Neural cell (in vitro differentiated cells): ENCODE data around the gene TAF11L8. TPM values are rescaled to one million over a fixed set of nuclear protein-coding genes. Genes with fewer than 3 reads are reported as not detected.

Experiments used
- H2AFZ ChIP-seq: fragments of 200-600, 300-800 bp; sonication (generic), shearing (Covaris generic); 2 replicates; pipeline ENCODE4 v1.6.0; 2014; ENCODE audit warnings: low read depth, mild to moderate bottlenecking, antibody characterized with exemption, low read length, moderate library complexity
- H3F3A ChIP-seq: fragments of 200-600 bp; shearing (Covaris generic); 2 replicates; pipeline ENCODE4 v1.6.1; 2016; ENCODE audit warnings: mild to moderate bottlenecking, moderate library complexity, mixed read lengths, antibody characterized with exemption, low read length; ENCODE audit not compliant: insufficient read depth, poor library complexity, severe bottlenecking
- H3K27ac ChIP-seq: fragments of 200-600, 300-800 bp; sonication (generic), shearing (Covaris generic); 2 replicates; pipeline ENCODE4 v1.5.1; 2014; ENCODE audit warnings: mild to moderate bottlenecking, low read length, moderate library complexity
- H3K27me3 ChIP-seq: fragments of 300-800, 200-600 bp; sonication (generic), shearing (Covaris generic); 2 replicates; pipeline ENCODE4 v1.6.0; 2014; ENCODE audit warnings: mild to moderate bottlenecking, low read depth, low read length, moderate library complexity; ENCODE audit not compliant: insufficient read depth
- H3K36me3 ChIP-seq: fragments of 300-800, 200-600 bp; sonication (generic), shearing (Covaris generic); 2 replicates; pipeline ENCODE4 v1.5.1; 2014; ENCODE audit warnings: mild to moderate bottlenecking, antibody characterized with exemption, low read length, moderate library complexity; ENCODE audit not compliant: insufficient read depth
- H3K4me2 ChIP-seq: fragments of 300-800, 200-600 bp; sonication (generic), shearing (Covaris generic); 2 replicates; pipeline ENCODE4 v1.6.0; 2014; ENCODE audit warnings: mild to moderate bottlenecking, low read length
- H3K4me3 ChIP-seq: fragments of 300-800, 200-600 bp; sonication (generic), shearing (Covaris generic); 2 replicates; pipeline ENCODE4 v1.5.1; 2014; ENCODE audit warnings: mild to moderate bottlenecking, low read length, moderate library complexity
- H3K79me2 ChIP-seq: fragments of 200-600 bp; shearing (Covaris generic); replicated peaks from 2 replicates; pipeline ENCODE4 v1.6.0; 2014; ENCODE audit warnings: mild to moderate bottlenecking, low read length, moderate library complexity; ENCODE audit not compliant: insufficient read depth
- H3K9ac ChIP-seq: fragments of 300-800, 200-600 bp; sonication (generic), shearing (Covaris generic); 2 replicates; pipeline ENCODE4 v1.6.1; 2016; ENCODE audit warnings: mild to moderate bottlenecking, low read length, mixed read lengths
- H3K9me2 ChIP-seq: fragments of 200-600 bp; shearing (Covaris generic); 2 replicates; pipeline ENCODE4 v1.6.1; 2016; ENCODE audit warnings: mild to moderate bottlenecking, low read length, mixed read lengths; ENCODE audit not compliant: insufficient read depth
- H3K9me3 ChIP-seq: fragments of 200-600, 300-800 bp; sonication (generic), shearing (Covaris generic); 2 replicates; pipeline ENCODE4 v1.6.1; 2016; ENCODE audit warnings: mild to moderate bottlenecking, mixed run types, low read length, moderate library complexity, mixed read lengths
- H4K20me1 ChIP-seq: fragments of 200-600 bp; shearing (Covaris generic); 2 replicates; pipeline ENCODE4 v1.6.1; 2016; ENCODE audit warnings: mild to moderate bottlenecking, mixed run types; ENCODE audit not compliant: insufficient read depth
- EP300 ChIP-seq: fragments of 450-650 bp; conservative IDR thresholded peaks from 2 replicates; pipeline ENCODE4 v1.6.1; 2014; ENCODE audit warnings: antibody characterized with exemption, mild to moderate bottlenecking, moderate library complexity; ENCODE audit not compliant: poor library complexity, severe bottlenecking
- EZH2 ChIP-seq: fragments of 200-600, 300-800 bp; shearing (Covaris generic), sonication (generic); IDR thresholded peaks from 2 replicates; pipeline ENCODE4 v1.6.1; 2014; ENCODE audit warnings: antibody characterized with exemption, low read length, borderline replicate concordance, mild to moderate bottlenecking; ENCODE audit not compliant: insufficient read depth, poor library complexity, severe bottlenecking
- MXI1 ChIP-seq: fragments of 450-650 bp; conservative IDR thresholded peaks from 2 replicates; pipeline ENCODE4 v1.6.1; 2014; ENCODE audit warnings: antibody characterized with exemption, mild to moderate bottlenecking; ENCODE audit not compliant: poor library complexity, severe bottlenecking
- POLR2AphosphoS5 ChIP-seq: IDR thresholded peaks from 2 replicates; pipeline ENCODE4 v1.6.1; 2012
- RAD21 ChIP-seq: fragments of 450-650 bp; conservative IDR thresholded peaks from 2 replicates; pipeline ENCODE4 v1.6.1; 2014; ENCODE audit warnings: antibody characterized with exemption, mild to moderate bottlenecking, moderate library complexity
- SMC3 ChIP-seq: fragments of 450-650 bp; conservative IDR thresholded peaks from 2 replicates; pipeline ENCODE4 v1.6.1; 2014; ENCODE audit warnings: antibody characterized with exemption, mild to moderate bottlenecking, moderate library complexity; ENCODE audit not compliant: poor library complexity
- TAF1 ChIP-seq: IDR thresholded peaks from 2 replicates; pipeline ENCODE4 v1.6.1; 2012; ENCODE audit warnings: low read depth
- polyA plus RNA-seq: library from polyadenylated mRNA; depleted of rRNA; stranded (reverse); fragments of >200 nt; gene quantifications from 2 replicates; pipeline ENCODE4 v1.2.3, GENCODE V29; 2014
- TF ChIP-seq, protein P1 (sequence below): fragments of 450-650 bp; IDR thresholded peaks from 2 replicates; pipeline ENCODE4 v1.5.1; 2014; ENCODE audit warnings: antibody characterized with exemption, mild to moderate bottlenecking, moderate library complexity; ENCODE audit not compliant: poor library complexity, severe bottlenecking
- TF ChIP-seq, protein P2 (sequence below): IDR thresholded peaks from 2 replicates; pipeline ENCODE4 v1.6.1; 2012; ENCODE audit warnings: borderline replicate concordance

The TAF11L8 gene
- polyA plus RNA-seq, 1 donor from 2014 or later: not detected

DNA sequence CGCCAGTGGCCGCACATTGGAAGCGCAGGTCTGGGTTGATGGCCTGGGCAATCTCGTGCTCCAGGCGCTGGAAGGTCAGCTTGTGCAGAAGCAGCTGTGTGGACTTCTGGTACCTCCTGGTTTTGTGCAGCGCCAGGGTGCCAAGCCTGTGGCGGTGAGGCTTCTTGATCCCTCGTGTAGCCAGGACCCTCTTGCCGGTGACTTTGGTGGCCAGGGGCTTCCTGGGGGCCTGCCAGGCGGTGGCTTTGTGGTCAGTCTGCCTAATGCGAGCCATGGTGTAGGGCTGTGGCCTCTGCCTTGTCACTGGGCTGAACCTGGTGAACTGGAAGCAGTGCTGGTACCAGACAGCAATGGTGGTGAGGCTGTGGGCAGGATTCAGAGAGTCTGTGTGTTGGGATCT lies 34.9 kb upstream of the TAF11L8 start:
- Histone ChIP-seq H3K4me2 (no peak overlapping the region), H2AFZ (no peak overlapping the region), H3K27ac (no peak overlapping the region), H3K9ac (no peak overlapping the region), H3K9me2 (no peaks in the 10 kb centered on the region), H4K20me1 (no peaks in the 10 kb centered on the region), H3K27me3 (no peaks in the 10 kb centered on the region), H3K4me3 (no peak overlapping the region), H3K9me3 (no peaks in the 10 kb centered on the region), H3K79me2 (no peaks in the 10 kb centered on the region), H3F3A (no peaks in the 10 kb centered on the region), H3K36me3 (no peaks in the 10 kb centered on the region)
- TF ChIP-seq POLR2AphosphoS5: no peak
- no peak for TF ChIP-seq EZH2
- no peak for TF ChIP-seq TAF1
- no peak for TF ChIP-seq MXI1
- TF ChIP-seq RAD21: no peak
- TF ChIP-seq, protein P1, sequence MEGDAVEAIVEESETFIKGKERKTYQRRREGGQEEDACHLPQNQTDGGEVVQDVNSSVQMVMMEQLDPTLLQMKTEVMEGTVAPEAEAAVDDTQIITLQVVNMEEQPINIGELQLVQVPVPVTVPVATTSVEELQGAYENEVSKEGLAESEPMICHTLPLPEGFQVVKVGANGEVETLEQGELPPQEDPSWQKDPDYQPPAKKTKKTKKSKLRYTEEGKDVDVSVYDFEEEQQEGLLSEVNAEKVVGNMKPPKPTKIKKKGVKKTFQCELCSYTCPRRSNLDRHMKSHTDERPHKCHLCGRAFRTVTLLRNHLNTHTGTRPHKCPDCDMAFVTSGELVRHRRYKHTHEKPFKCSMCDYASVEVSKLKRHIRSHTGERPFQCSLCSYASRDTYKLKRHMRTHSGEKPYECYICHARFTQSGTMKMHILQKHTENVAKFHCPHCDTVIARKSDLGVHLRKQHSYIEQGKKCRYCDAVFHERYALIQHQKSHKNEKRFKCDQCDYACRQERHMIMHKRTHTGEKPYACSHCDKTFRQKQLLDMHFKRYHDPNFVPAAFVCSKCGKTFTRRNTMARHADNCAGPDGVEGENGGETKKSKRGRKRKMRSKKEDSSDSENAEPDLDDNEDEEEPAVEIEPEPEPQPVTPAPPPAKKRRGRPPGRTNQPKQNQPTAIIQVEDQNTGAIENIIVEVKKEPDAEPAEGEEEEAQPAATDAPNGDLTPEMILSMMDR: no peak

DNA sequence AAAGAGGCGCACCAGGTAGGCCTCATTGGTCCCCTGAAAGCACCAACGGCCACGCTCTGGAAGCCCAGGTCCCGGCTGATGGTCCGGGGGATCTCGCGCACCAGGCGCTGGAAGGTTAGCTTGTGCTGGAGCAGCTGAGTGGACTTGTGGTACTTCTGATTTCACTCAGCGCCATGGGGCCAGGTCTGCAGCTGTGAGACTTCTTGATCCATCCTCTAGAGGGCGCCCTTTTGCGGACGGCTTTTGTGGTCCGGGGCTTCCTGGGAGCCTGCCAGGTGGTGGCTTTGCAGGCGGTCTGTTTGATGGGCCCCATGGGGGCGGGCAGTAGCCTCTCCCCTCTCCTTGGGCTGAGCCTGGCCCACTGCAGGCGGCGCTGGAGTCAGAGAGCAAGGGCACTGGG lies 29.9 kb upstream of the TAF11L8 start:
- no peaks in the 10 kb centered on the region for H3K79me2 ChIP-seq
- no peaks in the 10 kb centered on the region for H3F3A ChIP-seq
- H3K4me3 ChIP-seq: no peak overlapping the region
- H3K9me2 ChIP-seq: no peaks in the 10 kb centered on the region
- no peaks in the 10 kb centered on the region for H4K20me1 ChIP-seq
- no peak for TF ChIP-seq TAF1
- TF ChIP-seq POLR2AphosphoS5: no peak
- no peak for TF ChIP-seq EP300
- TF ChIP-seq, protein P2, sequence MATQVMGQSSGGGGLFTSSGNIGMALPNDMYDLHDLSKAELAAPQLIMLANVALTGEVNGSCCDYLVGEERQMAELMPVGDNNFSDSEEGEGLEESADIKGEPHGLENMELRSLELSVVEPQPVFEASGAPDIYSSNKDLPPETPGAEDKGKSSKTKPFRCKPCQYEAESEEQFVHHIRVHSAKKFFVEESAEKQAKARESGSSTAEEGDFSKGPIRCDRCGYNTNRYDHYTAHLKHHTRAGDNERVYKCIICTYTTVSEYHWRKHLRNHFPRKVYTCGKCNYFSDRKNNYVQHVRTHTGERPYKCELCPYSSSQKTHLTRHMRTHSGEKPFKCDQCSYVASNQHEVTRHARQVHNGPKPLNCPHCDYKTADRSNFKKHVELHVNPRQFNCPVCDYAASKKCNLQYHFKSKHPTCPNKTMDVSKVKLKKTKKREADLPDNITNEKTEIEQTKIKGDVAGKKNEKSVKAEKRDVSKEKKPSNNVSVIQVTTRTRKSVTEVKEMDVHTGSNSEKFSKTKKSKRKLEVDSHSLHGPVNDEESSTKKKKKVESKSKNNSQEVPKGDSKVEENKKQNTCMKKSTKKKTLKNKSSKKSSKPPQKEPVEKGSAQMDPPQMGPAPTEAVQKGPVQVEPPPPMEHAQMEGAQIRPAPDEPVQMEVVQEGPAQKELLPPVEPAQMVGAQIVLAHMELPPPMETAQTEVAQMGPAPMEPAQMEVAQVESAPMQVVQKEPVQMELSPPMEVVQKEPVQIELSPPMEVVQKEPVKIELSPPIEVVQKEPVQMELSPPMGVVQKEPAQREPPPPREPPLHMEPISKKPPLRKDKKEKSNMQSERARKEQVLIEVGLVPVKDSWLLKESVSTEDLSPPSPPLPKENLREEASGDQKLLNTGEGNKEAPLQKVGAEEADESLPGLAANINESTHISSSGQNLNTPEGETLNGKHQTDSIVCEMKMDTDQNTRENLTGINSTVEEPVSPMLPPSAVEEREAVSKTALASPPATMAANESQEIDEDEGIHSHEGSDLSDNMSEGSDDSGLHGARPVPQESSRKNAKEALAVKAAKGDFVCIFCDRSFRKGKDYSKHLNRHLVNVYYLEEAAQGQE: no peak
- TF ChIP-seq SMC3: no peak
- no peak overlapping the region for H3K27ac ChIP-seq
- no peaks in the 10 kb centered on the region for H3K27me3 ChIP-seq
- no peaks in the 10 kb centered on the region for H3K36me3 ChIP-seq
- H3K9ac ChIP-seq: no peak overlapping the region
- H2AFZ ChIP-seq: no peak overlapping the region
- H3K9me3 ChIP-seq: no peaks in the 10 kb centered on the region
- H3K4me2 ChIP-seq: no peak overlapping the region

DNA sequence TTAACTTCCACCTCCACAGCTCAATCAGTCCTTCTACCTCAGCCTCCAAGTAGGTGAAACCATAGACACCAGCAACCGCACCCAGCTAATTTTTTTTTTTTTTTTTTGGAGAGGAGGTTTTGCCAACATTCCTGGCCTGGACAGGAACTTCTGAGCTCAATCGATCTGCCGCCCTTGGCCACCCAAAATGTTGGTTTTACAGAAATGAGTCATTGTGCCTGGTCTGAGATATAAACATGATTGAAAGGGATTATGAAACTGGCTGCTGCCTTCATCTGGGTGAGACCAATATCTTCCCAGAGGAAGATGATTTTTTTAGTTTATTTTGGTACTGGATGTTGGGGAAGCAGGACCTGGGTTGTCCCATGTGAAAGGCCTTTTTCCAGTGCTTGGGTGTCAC lies 28.6 kb upstream of the TAF11L8 start:
- Histone ChIP-seq H3F3A (no peaks in the 10 kb centered on the region), H3K4me2 (no peak overlapping the region), H4K20me1 (no peaks in the 10 kb centered on the region), H3K9ac (no peak overlapping the region), H3K9me3 (no peaks in the 10 kb centered on the region), H3K4me3 (no peak overlapping the region), H3K27ac (no peak overlapping the region), H3K36me3 (no peaks in the 10 kb centered on the region), H3K27me3 (no peaks in the 10 kb centered on the region), H3K79me2 (no peaks in the 10 kb centered on the region), H2AFZ (no peak overlapping the region), H3K9me2 (no peaks in the 10 kb centered on the region)
- TF ChIP-seq POLR2AphosphoS5 (no peak), SMC3 (no peak), RAD21 (no peak), TAF1 (no peak), EP300 (no peak)
- TF ChIP-seq, protein P1: no peak
- TF ChIP-seq, protein P2: no peak
